HT-29 (cell line): ENCODE data around the gene IL4R. TPM values are rescaled to one million over a fixed set of nuclear protein-coding genes. Genes with fewer than 3 reads are reported as not detected.
"Not testable (repeated sequence)": the region's sequence is repeated elsewhere in the genome, so short reads cannot be mapped to it uniquely, and the experiment has no call there.

ENCODE experiments used
- DNase-seq: peaks from one replicate; pipeline ENCODE4 v3.0.0-alpha.2; 2015; ENCODE audit warnings: low spot score
- total RNA-seq: library from RNA; depleted of rRNA; stranded (reverse); fragments of >200 nt; shearing (Covaris generic); gene quantifications from 2 replicates; pipeline ENCODE4 v1.2.3, GENCODE V29; 2014

IL4R gene
- total RNA-seq, 1 experiment from 2014 or later, result 58.2 TPM

GRCh38 chr16:27287887-27288286 lies 25.9 kb upstream of the IL4R start:
- no peak for DNase-seq

- DNase-seq, result not testable (repeated sequence)
Measured at GRCh38 chr16:27288313-27288712, 25.5 kb upstream of the IL4R start.

GRCh38 chr16:27289669-27290068 lies 24.1 kb upstream of the IL4R start:
- no peak for DNase-seq

GRCh38 chr16:27290562-27290961 lies 23.2 kb upstream of the IL4R start:
- no peak for DNase-seq

- DNase-seq, result no peak
Measured at GRCh38 chr16:27291106-27291505, 22.7 kb upstream of the IL4R start.

GRCh38 chr16:27291722-27292240 lies 22.0 kb upstream of the IL4R start:
- no peak for DNase-seq

- no peak for DNase-seq
Measured at GRCh38 chr16:27293343-27293742, 20.4 kb upstream of the IL4R start.

GRCh38 chr16:27298132-27298531 lies 15.6 kb upstream of the IL4R start:
- DNase-seq, result no peak

GRCh38 chr16:27301236-27301861 lies 12.4 kb upstream of the IL4R start:
- DNase-seq, result no peak

- DNase-seq, result no peak
Measured at GRCh38 chr16:27302126-27302525, 11.6 kb upstream of the IL4R start.

- no peak for DNase-seq
Measured at GRCh38 chr16:27303256-27304100, 10.3 kb upstream of the IL4R start.

- no peak for DNase-seq
Measured at GRCh38 chr16:27304102-27304501, 9.7 kb upstream of the IL4R start.

GRCh38 chr16:27304881-27305745 lies 8.7 kb upstream of the IL4R start:
- DNase-seq, result no peak

GRCh38 chr16:27305839-27306442 lies 7.8 kb upstream of the IL4R start:
- DNase-seq, result no peak

GRCh38 chr16:27308792-27309191 lies 5.0 kb upstream of the IL4R start:
- no peak for DNase-seq

- no peak for DNase-seq
Measured at GRCh38 chr16:27310576-27311447, 3.0 kb upstream of the IL4R start.

- DNase-seq, result no peak
Measured at GRCh38 chr16:27311448-27311830, 2.3 kb upstream of the IL4R start.

GRCh38 chr16:27311897-27312303 lies 1.9 kb upstream of the IL4R start:
- DNase-seq, result no peak

- DNase-seq, result no peak
Measured at GRCh38 chr16:27312580-27313421, 973 bp upstream of the IL4R start.
